Mesodermal cell (in vitro differentiated cells): Measurements from ENCODE around the gene SIK3.

ENCODE experiments used
- H3K27ac ChIP-seq: 2 replicates; pipeline ENCODE4 v1.7.0; 2013; ENCODE audit warnings: mild to moderate bottlenecking, low read depth, low read length, moderate library complexity; ENCODE audit not compliant: severe bottlenecking
- H3K36me3 ChIP-seq: 2 replicates; pipeline ENCODE4 v1.7.1; 2013; ENCODE audit warnings: mild to moderate bottlenecking, low read length, moderate library complexity; ENCODE audit not compliant: control insufficient read depth, insufficient read depth
- H3K4me1 ChIP-seq: one replicate; pipeline ENCODE4 v1.7.1; 2013; ENCODE audit warnings: mild to moderate bottlenecking, low read length; ENCODE audit not compliant: insufficient read depth, control insufficient read depth, poor library complexity, severe bottlenecking
- H3K4me3 ChIP-seq: 2 replicates; pipeline ENCODE4 v1.7.0; 2013; ENCODE audit warnings: low read length, control low read depth, mild to moderate bottlenecking; ENCODE audit not compliant: insufficient read depth, poor library complexity, severe bottlenecking; ENCODE audit errors: extremely low read depth
- H3K9me3 ChIP-seq: 2 replicates; pipeline ENCODE4 v1.7.1; 2013; ENCODE audit warnings: mild to moderate bottlenecking, low read length, moderate library complexity; ENCODE audit not compliant: control insufficient read depth
- WGBS, 2 experiments: methylation state at CpG; one replicate each; pipeline ENCODE4 v1.1.5; 2013; ENCODE audit warnings: missing lambda C conversion rate in 2 of 2; ENCODE audit not compliant: insufficient coverage in 2 of 2; 5-methylcytosine and 5-hydroxymethylcytosine counted together

Gene SIK3

GRCh38 chr11:116882386-116882785 lies 215.8 kb downstream of the SIK3 start:
- Histone ChIP-seq H3K27ac (no peak overlapping the region), H3K9me3 (no peaks in the 10 kb centered on the region), H3K4me1 (peaks cover 5% of the 10 kb centered on the region), H3K4me3 (no peak overlapping the region), H3K36me3 (no peaks in the 10 kb centered on the region)

- Histone ChIP-seq H3K9me3 (no peaks in the 10 kb centered on the region), H3K27ac (no peak overlapping the region)
- WGBS, 2 experiments, result 91 to 94% methylated on average over 4 to 5 of the region's 6 CpGs
Observed at GRCh38 chr11:116881143-116881542, 217.1 kb downstream of the SIK3 start.

DNA sequence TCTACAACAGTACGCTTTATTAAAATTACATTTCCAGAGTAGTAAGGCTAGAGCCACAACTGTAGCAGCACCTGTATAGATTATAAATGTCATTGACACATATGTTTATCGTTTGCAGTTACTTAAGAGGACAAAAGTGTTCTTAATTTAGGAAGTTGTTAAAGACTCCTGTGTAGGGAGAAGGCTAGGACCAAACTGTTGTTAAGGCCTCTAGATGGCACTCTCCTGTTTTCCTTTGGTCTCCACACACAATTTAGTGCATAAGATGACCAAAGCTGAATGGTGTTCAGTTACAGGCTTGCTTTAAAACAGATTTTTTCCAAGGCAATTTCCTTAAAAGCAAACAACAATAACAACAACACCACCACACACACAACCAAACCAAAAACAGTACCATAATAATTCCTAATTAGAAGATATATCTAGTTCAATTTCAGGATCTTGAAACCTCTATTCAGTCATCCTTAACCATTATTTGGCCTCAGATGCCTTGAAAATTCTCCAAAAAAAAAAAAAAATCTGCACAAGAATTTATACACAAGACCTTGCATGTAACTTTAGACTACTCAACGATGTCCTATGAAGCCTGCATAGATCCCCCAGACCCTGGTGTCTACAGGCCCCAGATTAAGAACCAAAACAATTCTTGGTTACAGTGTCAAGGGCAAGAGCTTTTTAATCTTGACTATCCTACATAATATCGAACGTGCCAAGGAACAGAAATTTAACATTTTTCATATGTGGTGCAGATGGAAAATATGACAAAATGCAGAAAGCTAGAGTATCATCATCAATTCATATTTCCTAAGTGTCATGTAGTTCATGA lies 218.2 kb downstream of the SIK3 start:
- Histone ChIP-seq H3K4me1 (peaks cover 8% of the 10 kb centered on the region), H3K36me3 (peaks cover 12% of the 10 kb centered on the region), H3K27ac (no peak overlapping the region), H3K4me3 (no peak overlapping the region), H3K9me3 (no peaks in the 10 kb centered on the region)
- 75% methylated on average over 1 of the region's 5 CpGs; no CpG with 5 or more reads in 1 of the 2 experiments for WGBS, 2 experiments

More at GRCh38 chr11:116881143-116881542, 217.1 kb downstream of the SIK3 start:
- Histone ChIP-seq H3K4me1 (peaks cover 5% of the 10 kb centered on the region), H3K36me3 (peaks cover 3% of the 10 kb centered on the region), H3K4me3 (no peak overlapping the region)

- WGBS, 2 experiments, result 92% methylated on average over 8 of the region's 8 CpGs
- Histone ChIP-seq H3K4me3 (no peak overlapping the region), H3K27ac (no peak overlapping the region), H3K9me3 (no peaks in the 10 kb centered on the region), H3K4me1 (peaks cover 11% of the 10 kb centered on the region), H3K36me3 (peaks cover 33% of the 10 kb centered on the region)
Observed at GRCh38 chr11:116876656-116877055, 221.6 kb downstream of the SIK3 start.

GRCh38 chr11:116875194-116875593 lies 223.0 kb downstream of the SIK3 start:
- Histone ChIP-seq H3K27ac (no peak overlapping the region), H3K9me3 (no peaks in the 10 kb centered on the region), H3K4me3 (no peak overlapping the region), H3K36me3 (peaks cover 45% of the 10 kb centered on the region), H3K4me1 (peaks cover 11% of the 10 kb centered on the region)
- 93 to 94% methylated on average over 2 to 4 of the region's 7 CpGs for WGBS, 2 experiments

DNA sequence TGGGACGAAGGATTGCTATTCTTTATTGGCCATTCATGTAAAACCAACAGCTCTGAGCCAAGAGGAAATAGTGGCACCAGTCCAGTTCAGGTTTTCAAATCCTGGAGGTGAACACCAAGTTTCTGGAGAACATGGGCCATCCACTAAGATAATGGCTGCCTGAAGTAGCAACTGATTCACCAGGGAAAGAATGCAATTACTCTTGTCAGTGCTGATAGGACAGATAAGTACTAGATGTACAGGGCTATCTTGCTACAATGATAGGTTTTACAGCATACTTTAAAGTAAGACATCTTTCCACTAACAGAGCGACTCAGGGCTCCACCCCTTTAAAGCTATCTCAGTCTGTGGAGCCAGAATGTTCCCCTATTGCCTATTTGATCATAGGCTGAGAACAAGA lies 224.0 kb downstream of the SIK3 start:
- peaks cover 54% of the 10 kb centered on the region for H3K36me3 ChIP-seq
- 94 to 100% methylated on average over 1 to 2 of the region's 2 CpGs for WGBS, 2 experiments
- H3K27ac ChIP-seq, result peak overlapping the region; percentile 47
- H3K4me3 ChIP-seq, result no peak overlapping the region
- no peaks in the 10 kb centered on the region for H3K9me3 ChIP-seq
- peaks cover 11% of the 10 kb centered on the region for H3K4me1 ChIP-seq

- 95 to 99% methylated on average over 10 to 11 of the region's 11 CpGs for WGBS, 2 experiments
- Histone ChIP-seq H3K4me1 (peaks cover 11% of the 10 kb centered on the region), H3K27ac (no peak overlapping the region), H3K9me3 (no peaks in the 10 kb centered on the region), H3K4me3 (no peak overlapping the region), H3K36me3 (peaks cover 63% of the 10 kb centered on the region)
Observed at GRCh38 chr11:116873381-116873780, 224.8 kb downstream of the SIK3 start.

DNA sequence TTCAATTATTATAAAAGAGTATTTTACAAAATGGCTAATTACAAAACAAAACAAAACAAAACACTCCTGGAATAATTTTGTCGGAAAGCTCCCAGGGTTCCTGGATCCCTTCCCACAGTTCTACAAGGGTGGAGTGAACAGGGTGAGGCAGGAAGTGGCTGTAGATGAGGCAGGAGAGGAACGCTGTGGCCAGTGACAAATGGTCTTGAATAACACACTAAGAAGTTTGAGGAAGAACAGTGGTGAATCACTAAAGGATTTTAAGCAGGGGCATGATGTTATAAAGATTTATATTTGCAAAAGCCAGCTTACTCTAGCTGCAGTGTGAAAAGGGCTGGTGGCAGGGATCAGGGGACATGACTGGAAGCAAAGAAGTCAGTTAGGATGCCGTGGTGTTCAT lies 227.0 kb downstream of the SIK3 start:
- Histone ChIP-seq H3K36me3 (peaks cover 79% of the 10 kb centered on the region), H3K9me3 (no peaks in the 10 kb centered on the region), H3K27ac (no peak overlapping the region), H3K4me1 (peaks cover 11% of the 10 kb centered on the region), H3K4me3 (no peak overlapping the region)
- 93 to 100% methylated on average over 1 to 2 of the region's 3 CpGs for WGBS, 2 experiments

DNA sequence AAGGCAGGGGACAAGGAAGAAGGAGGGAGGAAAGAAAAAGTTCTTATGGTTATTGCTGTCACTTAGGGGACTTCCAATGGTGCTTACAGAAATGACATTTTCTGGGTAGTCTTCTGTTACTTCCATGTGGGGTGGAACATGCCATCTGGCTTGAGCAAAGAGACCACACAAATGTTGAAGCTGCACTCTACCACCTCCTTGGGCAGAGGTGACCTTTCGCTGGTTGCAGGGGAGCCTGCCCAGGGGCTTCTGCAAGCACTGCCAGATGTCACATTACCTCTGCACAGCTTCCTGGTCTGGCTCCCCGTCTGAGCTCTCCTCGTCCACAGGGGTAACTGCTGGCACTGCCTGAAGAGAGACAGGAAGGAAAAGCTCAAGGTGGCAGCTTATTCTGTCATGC lies 228.2 kb downstream of the SIK3 start:
- Histone ChIP-seq H3K4me3 (no peak overlapping the region), H3K36me3 (peaks cover 72% of the 10 kb centered on the region), H3K9me3 (no peaks in the 10 kb centered on the region), H3K27ac (no peak overlapping the region), H3K4me1 (peaks cover 7% of the 10 kb centered on the region)
- WGBS, 2 experiments, result 89 to 93% methylated on average over 1 of the region's 3 CpGs

DNA sequence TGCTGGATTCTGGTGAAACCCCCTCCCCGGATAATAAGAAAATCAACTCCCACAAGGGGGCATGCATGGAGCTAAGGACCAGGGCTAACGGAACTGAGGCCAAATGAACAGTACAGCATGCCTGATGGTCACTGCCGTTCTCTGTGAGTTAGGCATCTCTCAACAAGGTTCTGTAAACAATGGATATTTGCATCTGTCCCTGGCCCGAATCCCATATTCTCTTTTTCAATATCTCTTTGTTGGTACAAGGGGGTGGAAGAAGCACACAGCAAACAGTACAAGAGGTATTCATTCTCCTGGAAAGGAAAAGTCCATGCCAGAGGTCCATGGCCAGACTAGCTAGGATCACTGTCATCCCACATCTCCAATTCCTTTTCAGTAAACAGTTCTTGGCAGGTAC lies 228.6 kb downstream of the SIK3 start:
- Histone ChIP-seq H3K27ac (no peak overlapping the region), H3K4me3 (no peak overlapping the region), H3K36me3 (peaks cover 71% of the 10 kb centered on the region), H3K9me3 (no peaks in the 10 kb centered on the region), H3K4me1 (peaks cover 3% of the 10 kb centered on the region)
- WGBS, 2 experiments, result 92 to 100% methylated on average over 3 of the region's 4 CpGs

- Histone ChIP-seq H3K4me1 (no peaks in the 10 kb centered on the region), H3K27ac (no peak overlapping the region), H3K9me3 (no peaks in the 10 kb centered on the region), H3K4me3 (no peak overlapping the region), H3K36me3 (peaks cover 76% of the 10 kb centered on the region)
- 89 to 100% methylated on average over 2 of the region's 3 CpGs for WGBS, 2 experiments
Observed at GRCh38 chr11:116868066-116868465, 230.2 kb downstream of the SIK3 start.
